Mesendoderm (in vitro differentiated cells): ENCODE measurements around the gene TIMM23B. TPM values are rescaled to one million over a fixed set of nuclear protein-coding genes. Genes with fewer than 3 reads are reported as not detected.
"Not testable (repeated sequence)": the region's sequence is repeated elsewhere in the genome, so short reads cannot be mapped to it uniquely, and the experiment has no call there.

Experiments used
- DNase-seq: peaks from one replicate; pipeline ENCODE4 v3.0.0; 2013
- H2AK5ac ChIP-seq: 2 replicates; pipeline ENCODE4 v1.6.1; 2013; ENCODE audit warnings: low read length, inconsistent platforms
- H2BK120ac ChIP-seq: 2 replicates; pipeline ENCODE4 v1.6.1; 2013; ENCODE audit warnings: low read depth, mild to moderate bottlenecking, low read length, moderate library complexity, mixed read lengths
- H2BK15ac ChIP-seq: replicated peaks from 2 replicates; pipeline ENCODE4 v1.6.1; 2013; ENCODE audit warnings: low read depth, mild to moderate bottlenecking, moderate library complexity
- H2BK5ac ChIP-seq: 2 replicates; pipeline ENCODE4 v1.6.1; 2013; ENCODE audit warnings: low read length, inconsistent platforms
- H3K18ac ChIP-seq: 2 replicates; pipeline ENCODE4 v1.6.1; 2013; ENCODE audit warnings: mild to moderate bottlenecking, low read length, mixed read lengths
- H3K23ac ChIP-seq: one replicate; pipeline ENCODE4 v1.6.1; 2013; ENCODE audit warnings: low read length
- H3K27ac ChIP-seq: 2 replicates; pipeline ENCODE4 v1.5.1; 2013; ENCODE audit warnings: low read depth, mild to moderate bottlenecking, inconsistent platforms, low read length, moderate library complexity
- H3K27me3 ChIP-seq: 2 replicates; pipeline ENCODE4 v1.6.1; 2013; ENCODE audit warnings: low read length, control low read depth, mild to moderate bottlenecking, inconsistent platforms; ENCODE audit not compliant: insufficient read depth, poor library complexity
- H3K36me3 ChIP-seq: 2 replicates; pipeline ENCODE4 v1.6.1; 2013; ENCODE audit warnings: low read length, inconsistent platforms; ENCODE audit not compliant: control insufficient read depth, insufficient read depth
- H3K4ac ChIP-seq: one replicate; pipeline ENCODE4 v1.6.1; 2013; ENCODE audit warnings: low read depth, mild to moderate bottlenecking, low read length, moderate library complexity
- H3K4me1 ChIP-seq: 2 replicates; pipeline ENCODE4 v1.6.1; 2013; ENCODE audit warnings: low read depth, low read length, inconsistent platforms; ENCODE audit not compliant: control insufficient read depth
- H3K4me2 ChIP-seq: 2 replicates; pipeline ENCODE4 v1.6.1; 2013; ENCODE audit warnings: low read length
- H3K4me3 ChIP-seq: 2 replicates; pipeline ENCODE4 v1.5.1; 2013; ENCODE audit warnings: mild to moderate bottlenecking, low read length
- H3K56ac ChIP-seq: one replicate; pipeline ENCODE4 v1.6.1; 2013; ENCODE audit warnings: low read length
- H3K79me1 ChIP-seq: 2 replicates; pipeline ENCODE4 v1.6.1; 2013; ENCODE audit warnings: low read length, inconsistent platforms
- H3K79me2 ChIP-seq: 2 replicates; pipeline ENCODE4 v1.6.1; 2013; ENCODE audit warnings: mild to moderate bottlenecking, low read length; ENCODE audit not compliant: control insufficient read depth, insufficient read depth
- H3K9ac ChIP-seq: 2 replicates; pipeline ENCODE4 v1.6.1; 2013; ENCODE audit warnings: low read length, inconsistent platforms
- H4K5ac ChIP-seq: one replicate; pipeline ENCODE4 v1.6.1; 2013; ENCODE audit warnings: low read length
- H4K8ac ChIP-seq: one replicate; pipeline ENCODE4 v1.6.1; 2013; ENCODE audit warnings: low read depth, mild to moderate bottlenecking, control low read depth, low read length, moderate library complexity
- WGBS: extraction: QIAGEN DNeasy Blood & Tissue Kit; methylation state at CpG from one replicate; pipeline ENCODE4 v1.1.7; 2013; ENCODE audit warnings: low lambda C conversion rate, missing lambda C conversion rate; ENCODE audit not compliant: insufficient coverage; ENCODE audit errors: extremely low coverage; 5-methylcytosine and 5-hydroxymethylcytosine counted together
- small RNA-seq: library from polyadenylated mRNA; stranded (forward); fragments of <200 nt; extraction: miRNeasy Mini kit (QIAGEN cat#:217004); gene quantifications from one replicate; pipeline ENCODE3, GENCODE V24; 2013; ENCODE audit not compliant: insufficient read depth

The TIMM23B gene

GRCh38 chr10:50019279-50019678, 77.4 kb downstream of the TIMM23B start:
- H3K4me1 ChIP-seq, H4K8ac ChIP-seq: not testable (repeated sequence)

GRCh38 chr10:50020451-50021024, 78.7 kb downstream of the TIMM23B start:
- H4K5ac ChIP-seq, H3K23ac ChIP-seq, H2BK120ac ChIP-seq, H3K9ac ChIP-seq, H2AK5ac ChIP-seq, H3K27ac ChIP-seq, H3K4me2 ChIP-seq, H3K27me3 ChIP-seq, H3K4me1 ChIP-seq, H3K56ac ChIP-seq, H3K18ac ChIP-seq, H4K8ac ChIP-seq, H3K79me1 ChIP-seq, H3K36me3 ChIP-seq, H3K4me3 ChIP-seq, DNase-seq, H2BK5ac ChIP-seq, H2BK15ac ChIP-seq, H3K4ac ChIP-seq, H3K79me2 ChIP-seq: not testable (repeated sequence)
- no CpG with 5 or more reads among the region's 13 CpGs for WGBS

More at GRCh38 chr10:50019279-50019678, 77.4 kb downstream of the TIMM23B start:
- not testable (repeated sequence) for H2BK120ac ChIP-seq, H3K4me2 ChIP-seq, H3K18ac ChIP-seq, H2AK5ac ChIP-seq, DNase-seq, H3K4ac ChIP-seq, H3K79me1 ChIP-seq, H3K9ac ChIP-seq, H3K56ac ChIP-seq, H2BK15ac ChIP-seq, H3K23ac ChIP-seq, H2BK5ac ChIP-seq, H3K79me2 ChIP-seq, H4K5ac ChIP-seq, H3K27ac ChIP-seq, H3K36me3 ChIP-seq, H3K4me3 ChIP-seq, H3K27me3 ChIP-seq
- no CpG with 5 or more reads among the region's 3 CpGs for WGBS

- no peak overlapping the region for H2BK15ac ChIP-seq
- no peak overlapping the region for H3K56ac ChIP-seq
- no peaks in the 10 kb centered on the region for H3K79me1 ChIP-seq
- no peak overlapping the region for H3K4me2 ChIP-seq
- no peak overlapping the region for H3K18ac ChIP-seq
- no peaks in the 10 kb centered on the region for H3K79me2 ChIP-seq
- no peak overlapping the region for H2AK5ac ChIP-seq
- no peak overlapping the region for H3K27ac ChIP-seq
- H2BK120ac ChIP-seq, result no peak overlapping the region
- no peak overlapping the region for H3K4me3 ChIP-seq
- no peak overlapping the region for H4K8ac ChIP-seq
- H3K9ac ChIP-seq, result no peak overlapping the region
- no peaks in the 10 kb centered on the region for H3K4me1 ChIP-seq
- H3K36me3 ChIP-seq, result no peaks in the 10 kb centered on the region
- no CpG with 5 or more reads among the region's 3 CpGs for WGBS
- no peak for DNase-seq
- no peak overlapping the region for H4K5ac ChIP-seq
- H3K4ac ChIP-seq, result no peak overlapping the region
- no peaks in the 10 kb centered on the region for H3K27me3 ChIP-seq
- no peak overlapping the region for H2BK5ac ChIP-seq
- H3K23ac ChIP-seq, result no peak overlapping the region
These were observed 79.8 kb downstream of the TIMM23B start for GRCh38 chr10:50021646-50022045.

Small RNAs within 50 kb of the gene (small RNA-seq; reads per million reads assigned to genes)
- gene RNA5SP317 (not detected), gene SNORA74C-2 (not detected)
